Hepatocyte (in vitro differentiated cells): ENCODE measurements around the gene GIPC2.

Experiments used
- EZH2 ChIP-seq: fragments of 200-600 bp; sonication (generic); IDR thresholded peaks from 2 replicates; pipeline ENCODE4 v1.6.1; 2016; ENCODE audit warnings: antibody characterized with exemption, mild to moderate bottlenecking, borderline replicate concordance
- TF ChIP-seq, protein P1 (sequence below): fragments of 200-600 bp; sonication (generic); IDR thresholded peaks from 2 replicates; pipeline ENCODE4 v1.5.1; 2016; ENCODE audit warnings: antibody characterized with exemption, mild to moderate bottlenecking; ENCODE audit not compliant: poor library complexity

GRCh38 chr1:78096017-78096416 lies 50.3 kb downstream of the GIPC2 start:
- TF ChIP-seq, protein P1, sequence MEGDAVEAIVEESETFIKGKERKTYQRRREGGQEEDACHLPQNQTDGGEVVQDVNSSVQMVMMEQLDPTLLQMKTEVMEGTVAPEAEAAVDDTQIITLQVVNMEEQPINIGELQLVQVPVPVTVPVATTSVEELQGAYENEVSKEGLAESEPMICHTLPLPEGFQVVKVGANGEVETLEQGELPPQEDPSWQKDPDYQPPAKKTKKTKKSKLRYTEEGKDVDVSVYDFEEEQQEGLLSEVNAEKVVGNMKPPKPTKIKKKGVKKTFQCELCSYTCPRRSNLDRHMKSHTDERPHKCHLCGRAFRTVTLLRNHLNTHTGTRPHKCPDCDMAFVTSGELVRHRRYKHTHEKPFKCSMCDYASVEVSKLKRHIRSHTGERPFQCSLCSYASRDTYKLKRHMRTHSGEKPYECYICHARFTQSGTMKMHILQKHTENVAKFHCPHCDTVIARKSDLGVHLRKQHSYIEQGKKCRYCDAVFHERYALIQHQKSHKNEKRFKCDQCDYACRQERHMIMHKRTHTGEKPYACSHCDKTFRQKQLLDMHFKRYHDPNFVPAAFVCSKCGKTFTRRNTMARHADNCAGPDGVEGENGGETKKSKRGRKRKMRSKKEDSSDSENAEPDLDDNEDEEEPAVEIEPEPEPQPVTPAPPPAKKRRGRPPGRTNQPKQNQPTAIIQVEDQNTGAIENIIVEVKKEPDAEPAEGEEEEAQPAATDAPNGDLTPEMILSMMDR: no peak
- no peak for TF ChIP-seq EZH2
